Parathyroid adenoma (tissue), 2 donors: ENCODE measurements around the gene ATP7B.

ENCODE experiments used
- H2AFZ ChIP-seq: fragments of 300-600 bp; sonication (generic); one replicate; pipeline ENCODE4 v1.7.0; 2017; ENCODE audit warnings: antibody characterized with exemption, mild to moderate bottlenecking
- H3K27ac ChIP-seq: fragments of 300-600 bp; sonication (generic); one replicate; pipeline ENCODE4 v1.7.0; 2017
- H3K27me3 ChIP-seq: fragments of 300-600 bp; sonication (generic); one replicate; pipeline ENCODE4 v1.7.0; 2017; ENCODE audit warnings: low read length; ENCODE audit not compliant: control insufficient read depth, insufficient read depth
- H3K36me3 ChIP-seq: fragments of 300-600 bp; sonication (generic); one replicate; pipeline ENCODE4 v1.7.0; 2017; ENCODE audit warnings: low read length; ENCODE audit not compliant: control insufficient read depth, insufficient read depth
- H3K4me1 ChIP-seq: fragments of 300-600 bp; sonication (generic); one replicate; pipeline ENCODE4 v1.7.0; 2017; ENCODE audit warnings: control low read depth
- H3K4me2 ChIP-seq: fragments of 300-600 bp; sonication (generic); one replicate; pipeline ENCODE4 v1.7.0; 2017; ENCODE audit warnings: low read length
- H3K4me3 ChIP-seq: fragments of 300-600 bp; sonication (generic); one replicate; pipeline ENCODE4 v1.7.0; 2017; ENCODE audit warnings: low read depth, low read length
- H3K79me2 ChIP-seq: fragments of 300-600 bp; sonication (generic); one replicate; pipeline ENCODE4 v1.7.0; 2017; ENCODE audit warnings: control low read depth
- H3K9ac ChIP-seq: fragments of 300-600 bp; sonication (generic); one replicate; pipeline ENCODE4 v1.7.0; 2017; ENCODE audit warnings: mild to moderate bottlenecking
- H3K9me3 ChIP-seq: fragments of 300-600 bp; sonication (generic); one replicate; pipeline ENCODE4 v1.7.0; 2017; ENCODE audit warnings: low read length; ENCODE audit not compliant: control insufficient read depth
- CTCF ChIP-seq: fragments of 300-600 bp; sonication (generic); IDR thresholded peaks from one replicate; pipeline ENCODE4 v1.7.0; 2017; ENCODE audit warnings: antibody characterized with exemption, mild to moderate bottlenecking
- donor health status: primary hyperparathyroidism.

ATP7B gene

GRCh38 chr13:51976423-51976822, 34.8 kb downstream of the ATP7B start:
- H3K79me2 ChIP-seq = no peaks in the 10 kb centered on the region
- H3K4me2 ChIP-seq = no peak overlapping the region
- no peak overlapping the region for H2AFZ ChIP-seq
- H3K9ac ChIP-seq = no peak overlapping the region
- H3K4me3 ChIP-seq = no peak overlapping the region
- no peak overlapping the region for H3K27ac ChIP-seq
- H3K9me3 ChIP-seq = no peaks in the 10 kb centered on the region
- no peaks in the 10 kb centered on the region for H3K27me3 ChIP-seq
- no peaks in the 10 kb centered on the region for H3K36me3 ChIP-seq
- TF ChIP-seq CTCF = no peak
- peaks cover 10% of the 10 kb centered on the region for H3K4me1 ChIP-seq

- no peak overlapping the region for H3K4me3 ChIP-seq
- H3K27me3 ChIP-seq = no peaks in the 10 kb centered on the region
- no peak for TF ChIP-seq CTCF
Observed at GRCh38 chr13:51974482-51974881, 36.8 kb downstream of the ATP7B start.

GRCh38 chr13:51971520-51972426, 39.5 kb downstream of the ATP7B start:
- H3K79me2 ChIP-seq = no peaks in the 10 kb centered on the region
- H3K9ac ChIP-seq = no peak overlapping the region
- no peak overlapping the region for H3K4me2 ChIP-seq
- no peaks in the 10 kb centered on the region for H3K36me3 ChIP-seq
- no peaks in the 10 kb centered on the region for H3K27me3 ChIP-seq
- TF ChIP-seq CTCF = no peak
- H3K4me1 ChIP-seq = peaks cover 3% of the 10 kb centered on the region
- no peaks in the 10 kb centered on the region for H3K9me3 ChIP-seq
- no peak overlapping the region for H3K27ac ChIP-seq
- no peak overlapping the region for H2AFZ ChIP-seq
- H3K4me3 ChIP-seq = no peak overlapping the region

More at GRCh38 chr13:51974482-51974881, 36.8 kb downstream of the ATP7B start:
- H2AFZ ChIP-seq = no peak overlapping the region
- H3K9me3 ChIP-seq = no peaks in the 10 kb centered on the region
- H3K9ac ChIP-seq = no peak overlapping the region
- no peaks in the 10 kb centered on the region for H3K36me3 ChIP-seq
- H3K4me2 ChIP-seq = no peak overlapping the region
- H3K79me2 ChIP-seq = no peaks in the 10 kb centered on the region
- peaks cover 3% of the 10 kb centered on the region for H3K4me1 ChIP-seq
- H3K27ac ChIP-seq = no peak overlapping the region

GRCh38 chr13:51970349-51970748, 40.9 kb downstream of the ATP7B start:
- Histone ChIP-seq H3K36me3 (no peaks in the 10 kb centered on the region), H3K79me2 (no peaks in the 10 kb centered on the region), H3K27ac (no peak overlapping the region), H3K4me2 (no peak overlapping the region), H3K9ac (no peak overlapping the region), H3K9me3 (no peaks in the 10 kb centered on the region), H3K4me3 (no peak overlapping the region), H3K27me3 (no peaks in the 10 kb centered on the region), H2AFZ (no peak overlapping the region), H3K4me1 (peaks cover 3% of the 10 kb centered on the region)
- no peak for TF ChIP-seq CTCF
